H9 (cell line): ENCODE results near the gene TCF4. TPM values are rescaled to one million over a fixed set of nuclear protein-coding genes. Genes with fewer than 3 reads are reported as not detected.

Experiments
- DNase-seq: peaks from one replicate; pipeline ENCODE4 v3.0.0-alpha.2; 2017
- H2AFZ ChIP-seq: one replicate; pipeline ENCODE4 v1.6.1; 2013; ENCODE audit warnings: mild to moderate bottlenecking, low read length, control low read depth, moderate library complexity
- H2AK5ac ChIP-seq: 2 replicates; pipeline ENCODE4 v1.6.1; 2013; ENCODE audit warnings: low read length, control low read depth, mixed read lengths; ENCODE audit not compliant: insufficient read length
- H2BK120ac ChIP-seq: one replicate; pipeline ENCODE4 v1.6.1; 2013; ENCODE audit warnings: low read depth, mild to moderate bottlenecking, low read length, control low read depth, inconsistent platforms; ENCODE audit not compliant: poor library complexity, severe bottlenecking
- H2BK12ac ChIP-seq: 2 replicates; pipeline ENCODE4 v1.6.1; 2013; ENCODE audit warnings: low read length, control low read depth, mixed read lengths, low read depth; ENCODE audit not compliant: insufficient read length
- H2BK15ac ChIP-seq: 2 replicates; pipeline ENCODE4 v1.6.1; 2013; ENCODE audit warnings: low read depth, low read length, control low read depth
- H2BK20ac ChIP-seq: one replicate; pipeline ENCODE4 v1.6.1; 2013; ENCODE audit warnings: low read depth, mild to moderate bottlenecking, low read length, control low read depth, inconsistent platforms; ENCODE audit not compliant: poor library complexity, severe bottlenecking
- H2BK5ac ChIP-seq: 2 replicates; pipeline ENCODE4 v1.6.1; 2013; ENCODE audit warnings: low read length, control low read depth, mixed read lengths; ENCODE audit not compliant: insufficient read length
- H3K14ac ChIP-seq: 2 replicates; pipeline ENCODE4 v1.6.1; 2013; ENCODE audit warnings: low read length, control low read depth; ENCODE audit not compliant: insufficient read depth
- H3K18ac ChIP-seq: 2 replicates; pipeline ENCODE4 v1.6.1; 2013; ENCODE audit warnings: low read depth, mild to moderate bottlenecking, mixed read lengths, low read length, control low read depth; ENCODE audit not compliant: insufficient read length
- H3K23ac ChIP-seq: 2 replicates; pipeline ENCODE4 v1.6.1; 2013; ENCODE audit warnings: low read length, control low read depth, mixed read lengths, low read depth; ENCODE audit not compliant: insufficient read length
- H3K23me2 ChIP-seq: 2 replicates; pipeline ENCODE4 v1.6.1; 2013; ENCODE audit warnings: low read depth, mild to moderate bottlenecking, mixed read lengths, low read length, control low read depth; ENCODE audit not compliant: insufficient read length, poor library complexity, severe bottlenecking
- H3K27ac ChIP-seq: 2 replicates; pipeline ENCODE4 v1.5.1; 2013; ENCODE audit warnings: low read length, control low read depth, mixed read lengths, low read depth; ENCODE audit not compliant: insufficient read length
- H3K27me3 ChIP-seq: 2 replicates; pipeline ENCODE4 v1.6.1; 2013; ENCODE audit warnings: low read length, control low read depth, inconsistent platforms; ENCODE audit not compliant: insufficient read depth
- H3K4ac ChIP-seq: 2 replicates; pipeline ENCODE4 v1.6.1; 2013; ENCODE audit warnings: low read depth, mild to moderate bottlenecking, control low read depth, inconsistent platforms, low read length, moderate library complexity
- H3K4me1 ChIP-seq: 2 replicates; pipeline ENCODE4 v1.6.1; 2013; ENCODE audit warnings: low read length, control low read depth, inconsistent platforms; ENCODE audit not compliant: insufficient read depth
- H3K4me2 ChIP-seq: 2 replicates; pipeline ENCODE4 v1.6.1; 2013; ENCODE audit warnings: low read length, control low read depth, mixed read lengths; ENCODE audit not compliant: insufficient read length, insufficient read depth
- H3K56ac ChIP-seq: 2 replicates; pipeline ENCODE4 v1.6.1; 2013; ENCODE audit warnings: low read depth, mild to moderate bottlenecking, mixed read lengths, low read length, control low read depth; ENCODE audit not compliant: insufficient read length
- H3K79me1 ChIP-seq: 2 replicates; pipeline ENCODE4 v1.6.1; 2013; ENCODE audit warnings: low read depth, mild to moderate bottlenecking, moderate library complexity, low read length, control low read depth, inconsistent platforms; ENCODE audit not compliant: insufficient read depth, poor library complexity, severe bottlenecking
- H3K79me2 ChIP-seq: 2 replicates; pipeline ENCODE4 v1.6.1; 2013; ENCODE audit warnings: low read length, control low read depth, inconsistent platforms; ENCODE audit not compliant: insufficient read depth
- H3K9ac ChIP-seq: 2 replicates; pipeline ENCODE4 v1.6.1; 2013; ENCODE audit warnings: low read length, control low read depth, mixed read lengths; ENCODE audit not compliant: insufficient read length; ENCODE audit errors: extremely low read depth
- H3K9me3 ChIP-seq: one replicate; pipeline ENCODE4 v1.6.1; 2013; ENCODE audit warnings: low read depth, low read length, inconsistent platforms; ENCODE audit not compliant: control insufficient read depth
- H3T11ph ChIP-seq: one replicate; pipeline ENCODE4 v1.6.1; 2013; ENCODE audit warnings: mild to moderate bottlenecking, low read length, control low read depth, inconsistent platforms
- H4K20me1 ChIP-seq: one replicate; pipeline ENCODE4 v1.6.1; 2013; ENCODE audit not compliant: control insufficient read depth, insufficient read length, insufficient read depth
- H4K5ac ChIP-seq: 2 replicates; pipeline ENCODE4 v1.6.1; 2013; ENCODE audit warnings: low read depth, mild to moderate bottlenecking, mixed read lengths, low read length, control low read depth; ENCODE audit not compliant: insufficient read length
- H4K8ac ChIP-seq: replicated peaks from 2 replicates; pipeline ENCODE4 v1.6.1; 2013; ENCODE audit warnings: low read length, control low read depth, mixed read lengths, low read depth; ENCODE audit not compliant: insufficient read length
- H4K91ac ChIP-seq: 2 replicates; pipeline ENCODE4 v1.6.1; 2013; ENCODE audit warnings: low read depth, mild to moderate bottlenecking, moderate library complexity, mixed read lengths, low read length, control low read depth; ENCODE audit not compliant: insufficient read length
- H3K27ac Mint-ChIP-seq, 3 experiments: 2 replicates in 2 of 3; 3 replicates in 1 of 3; pipeline ENCODE4 v1.8.0; 2020 to 2021; ENCODE audit warnings: mixed read lengths in 3 of 3, mild to moderate bottlenecking in 1 of 3, moderate library complexity in 1 of 3
- H3K27me3 Mint-ChIP-seq: 2 replicates; pipeline ENCODE4 v1.8.0; 2021; ENCODE audit warnings: low read depth, mild to moderate bottlenecking, moderate library complexity, mixed read lengths
- H3K36me3 Mint-ChIP-seq, 3 experiments: 2 replicates in 2 of 3; 3 replicates in 1 of 3; pipeline ENCODE4 v1.8.0; 2020 to 2021; ENCODE audit warnings: low read depth in 3 of 3, mixed read lengths in 3 of 3; ENCODE audit not compliant: insufficient read depth in 1 of 3
- H3K4me1 Mint-ChIP-seq, 2 experiments: 2 replicates each; pipeline ENCODE4 v1.8.0; 2020; ENCODE audit warnings: mixed read lengths in 2 of 2
- H3K4me3 Mint-ChIP-seq, 2 experiments: 2 replicates in 1 of 2; 3 replicates in 1 of 2; pipeline ENCODE4 v1.8.0; 2020 to 2021; ENCODE audit warnings: mild to moderate bottlenecking in 2 of 2, mixed read lengths in 2 of 2, moderate library complexity in 1 of 2
- H3K9me3 Mint-ChIP-seq, 2 experiments: 2 replicates in 1 of 2; 3 replicates in 1 of 2; pipeline ENCODE4 v1.8.0; 2020; ENCODE audit warnings: mild to moderate bottlenecking in 2 of 2, mixed read lengths in 2 of 2, moderate library complexity in 1 of 2
- CTCF ChIP-seq: fragments of 200-600 bp; sonication (generic); conservative IDR thresholded peaks from 3 replicates; pipeline ENCODE4 v1.8.0; 2021; ENCODE audit warnings: antibody characterized with exemption, mild to moderate bottlenecking
- WGBS: extraction: QIAGEN DNeasy Blood & Tissue Kit; methylation state at CpG from one replicate; pipeline ENCODE4 v1.1.7; 2013; ENCODE audit warnings: missing lambda C conversion rate, low lambda C conversion rate, mixed read lengths; ENCODE audit not compliant: insufficient read length; ENCODE audit errors: extremely low coverage; 5-methylcytosine and 5-hydroxymethylcytosine counted together
- total RNA-seq: library from RNA; stranded (reverse); gene quantifications from 2 replicates; pipeline ENCODE4 v1.2.1, GENCODE V29; 2021

TCF4 gene
- total RNA-seq, 1 experiment from 2014 or later = 99.4 TPM

- Histone ChIP-seq H3K79me1 (peaks cover 3% of the 10 kb centered on the region), H3K27ac (no peak overlapping the region), H4K20me1 (no peaks in the 10 kb centered on the region), H3K23ac (no peak overlapping the region), H2AFZ (no peak overlapping the region), H3K18ac (no peak overlapping the region), H2BK120ac (no peak overlapping the region), H3K4me2 (no peak overlapping the region), H2AK5ac (no peak overlapping the region), H4K91ac (no peak overlapping the region), H3K23me2 (no peaks in the 10 kb centered on the region), H2BK5ac (no peak overlapping the region), H3K4me1 (peaks cover 6% of the 10 kb centered on the region), H3K9me3 (no peaks in the 10 kb centered on the region), H3K4ac (no peak overlapping the region), H3K27me3 (no peaks in the 10 kb centered on the region; the same call in 1 of the 2 replicates), H4K5ac (no peak overlapping the region), H3K14ac (no peak overlapping the region), H2BK15ac (no peak overlapping the region), H2BK20ac (no peak overlapping the region), H4K8ac (no peak overlapping the region), H3K79me2 (0 out of 2 replicates have a peak, but pooled peaks cover 2% of the 10 kb centered on the region), H2BK12ac (no peak overlapping the region), H3K56ac (no peak overlapping the region), H3K9ac (no peak overlapping the region), H3T11ph (no peak overlapping the region)
- Mint-ChIP-seq H3K27ac (no peak overlapping the region), H3K27me3 (no peaks in the 10 kb centered on the region), H3K36me3 (no peaks in the 10 kb centered on the region), H3K4me3 (peak overlapping the region in 1 of 2 experiments; percentile 22; a peak in 1 of 5 replicates), H3K9me3 (no peaks in the 10 kb centered on the region), H3K4me1 (peaks cover 64 to 72% of the 10 kb centered on the region in 2 experiments)
- TF ChIP-seq CTCF = no peak
- DNase-seq = no peak
- WGBS = no CpG with 5 or more reads among the region's 4 CpGs
These were observed 232.8 kb downstream of the TCF4 start for GRCh38 chr18:55355223-55355622.
